DND-41 (cell line): Measurements from ENCODE around the gene EHF.

Experiments used
- CTCF ChIP-seq: IDR thresholded peaks from 2 replicates; pipeline ENCODE4 v1.5.1; 2012; ENCODE audit warnings: borderline replicate concordance, low read length, moderate library complexity, mild to moderate bottlenecking; ENCODE audit not compliant: poor library complexity, severe bottlenecking; ENCODE audit errors: extremely low read depth
- EZH2 ChIP-seq: IDR thresholded peaks from 3 replicates; pipeline ENCODE4 v1.6.1; 2012; ENCODE audit warnings: borderline replicate concordance, low read depth, mild to moderate bottlenecking, moderate library complexity, low read length, inconsistent platforms; ENCODE audit not compliant: severe bottlenecking

GRCh38 chr11:34627197-34627596 is 6.3 kb downstream of the EHF start:
- TF ChIP-seq CTCF (no peak), EZH2 (no peak)
